Right hindlimb (tissue), 1 donor: ENCODE results near the gene FJX1.
A peak's percentile ranks its signal among the peaks of the same experiment; 100 is the strongest.

Source experiments
- DNase-seq: peaks from one replicate; pipeline ENCODE4 v3.0.0-alpha.2; 2018

FJX1 gene

GRCh38 chr11:35609656-35610055 is 8.6 kb upstream of the FJX1 start:
- no peak for DNase-seq

DNA sequence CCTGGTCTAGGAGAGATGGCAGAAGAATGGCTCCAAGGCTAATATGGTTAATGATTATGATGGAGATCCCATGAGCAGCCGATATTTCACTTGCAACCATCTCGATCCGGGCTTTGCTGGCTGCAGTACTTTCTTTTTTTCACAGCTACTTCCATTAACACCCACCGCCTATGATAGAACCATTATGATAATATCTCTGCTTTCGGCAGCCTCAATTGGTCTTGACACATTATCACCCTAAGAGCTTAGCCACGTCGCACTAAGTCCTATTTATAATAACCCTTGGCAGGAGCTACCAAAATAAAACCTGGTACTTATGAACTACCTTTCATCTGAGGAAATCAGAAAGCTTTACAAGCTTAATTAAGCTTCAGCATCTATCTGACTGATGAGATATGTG is 7.6 kb upstream of the FJX1 start:
- DNase-seq = no peak

- no peak for DNase-seq
Measured at GRCh38 chr11:35611741-35612140, 6.5 kb upstream of the FJX1 start.

- no peak for DNase-seq
Measured at GRCh38 chr11:35614939-35615569, 3.2 kb upstream of the FJX1 start.

DNA sequence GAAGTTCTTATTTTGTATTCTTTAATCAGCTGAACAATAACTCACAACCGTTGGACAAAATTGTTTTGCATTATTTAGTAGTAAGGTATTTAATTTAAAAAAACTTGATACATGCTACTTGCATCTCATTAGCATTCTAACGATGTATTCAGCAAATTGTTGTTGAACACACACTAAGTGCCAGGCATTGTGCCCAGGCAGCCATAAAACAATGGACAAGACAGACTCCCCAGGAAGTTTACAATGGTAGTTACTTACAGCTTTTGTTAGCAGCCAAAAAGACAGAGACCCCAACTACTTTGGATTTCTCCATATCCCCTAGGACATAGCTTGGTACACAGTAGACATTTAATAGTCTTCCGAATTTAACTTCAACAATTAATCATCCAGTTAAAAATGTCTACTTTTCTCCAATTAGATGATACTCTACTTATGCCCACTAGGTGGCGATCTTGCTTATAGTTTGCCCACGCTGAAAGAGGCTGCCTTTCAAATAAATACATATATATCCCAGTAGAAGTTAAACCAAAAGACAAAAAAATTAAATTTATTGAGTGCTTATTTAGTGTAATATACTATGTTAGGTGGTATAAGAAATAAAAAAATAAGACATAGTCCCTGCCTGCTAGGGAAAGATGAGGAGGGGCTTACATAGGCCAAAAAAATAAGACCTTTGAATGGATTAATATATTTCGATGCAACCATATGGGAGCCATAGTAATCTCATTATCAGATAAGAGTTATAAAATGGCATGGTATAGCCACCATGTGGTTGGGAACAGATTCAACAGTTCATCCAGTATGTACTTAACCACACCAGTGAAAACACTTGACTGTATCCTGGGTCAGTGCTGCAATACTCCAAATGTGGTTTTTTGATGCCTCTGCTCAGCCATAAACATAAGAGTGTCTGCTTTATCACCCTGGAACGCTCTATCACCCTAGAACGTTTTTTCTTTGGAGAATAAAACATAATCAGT is 2.0 kb upstream of the FJX1 start:
- no peak for DNase-seq

DNA sequence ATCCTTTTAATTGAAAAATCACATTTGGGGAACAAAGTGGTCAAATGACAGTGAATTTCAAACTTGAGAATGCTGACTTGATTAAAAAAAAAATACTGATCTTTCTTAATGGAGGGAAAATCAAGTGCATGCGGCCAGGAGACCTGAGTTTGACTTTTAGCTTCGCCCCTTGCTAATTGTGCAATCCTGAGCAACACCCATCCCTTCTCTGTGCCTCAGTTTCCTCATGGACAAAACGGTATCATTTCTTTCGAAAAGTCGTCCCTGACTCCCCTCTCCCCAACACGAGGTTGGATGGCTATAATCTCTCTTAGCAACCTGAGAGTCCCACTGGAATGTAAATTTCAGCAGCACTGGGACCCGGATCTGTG is 959 bp upstream of the FJX1 start:
- DNase-seq = no peak

DNA sequence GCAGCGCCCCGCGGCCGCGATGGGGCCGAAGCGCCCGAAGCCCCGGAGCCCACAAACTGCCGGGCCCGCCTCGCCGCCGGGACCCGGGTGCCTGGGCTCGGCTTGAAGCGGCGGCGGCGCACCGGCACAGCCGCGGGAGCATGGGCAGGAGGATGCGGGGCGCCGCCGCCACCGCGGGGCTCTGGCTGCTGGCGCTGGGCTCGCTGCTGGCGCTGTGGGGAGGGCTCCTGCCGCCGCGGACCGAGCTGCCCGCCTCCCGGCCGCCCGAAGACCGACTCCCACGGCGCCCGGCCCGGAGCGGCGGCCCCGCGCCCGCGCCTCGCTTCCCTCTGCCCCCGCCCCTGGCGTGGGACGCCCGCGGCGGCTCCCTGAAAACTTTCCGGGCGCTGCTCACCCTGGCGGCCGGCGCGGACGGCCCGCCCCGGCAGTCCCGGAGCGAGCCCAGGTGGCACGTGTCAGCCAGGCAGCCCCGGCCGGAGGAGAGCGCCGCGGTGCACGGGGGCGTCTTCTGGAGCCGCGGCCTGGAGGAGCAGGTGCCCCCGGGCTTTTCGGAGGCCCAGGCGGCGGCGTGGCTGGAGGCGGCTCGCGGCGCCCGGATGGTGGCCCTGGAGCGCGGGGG is 346 bp downstream of the FJX1 start:
- DNase-seq = peak; percentile 57

GRCh38 chr11:35619116-35619854 is 1.0 kb downstream of the FJX1 start:
- peak; percentile 80 for DNase-seq

DNA sequence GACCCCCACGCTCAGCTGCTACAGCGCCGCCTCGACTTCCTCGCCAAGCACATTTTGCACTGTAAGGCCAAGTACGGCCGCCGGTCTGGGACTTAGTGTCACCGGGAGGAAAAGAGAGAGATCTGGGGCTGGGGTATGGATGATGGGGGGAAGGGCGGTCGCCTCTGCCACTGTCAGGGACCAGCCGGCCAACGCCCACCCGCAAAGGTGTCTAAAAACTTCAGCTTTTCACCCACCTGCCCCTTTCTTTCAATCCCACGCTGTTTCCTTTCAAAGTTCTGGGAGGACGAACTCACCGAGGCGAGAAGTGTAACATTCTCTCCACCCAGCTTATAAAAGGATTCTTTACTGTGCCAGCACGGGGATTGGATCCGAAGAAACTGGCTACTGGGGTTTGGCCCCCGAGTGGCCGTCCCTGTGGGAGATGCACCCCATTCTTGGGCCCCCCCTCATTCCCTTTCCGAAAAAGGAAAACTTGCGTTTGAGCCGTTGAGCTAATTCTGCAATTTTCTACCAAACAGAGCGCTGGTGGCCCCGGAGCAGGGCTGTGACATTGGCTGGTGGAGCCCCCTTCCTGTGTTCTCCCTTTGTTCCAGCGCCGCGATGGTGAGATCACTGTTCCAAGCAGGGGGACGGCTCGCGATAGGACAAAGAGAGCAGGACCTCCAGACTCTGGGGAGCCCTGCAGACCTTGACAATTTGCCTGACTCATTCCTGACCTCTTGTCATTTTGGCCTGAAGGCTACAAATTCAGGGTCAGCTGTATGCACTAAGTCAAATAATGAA is 1.8 kb downstream of the FJX1 start:
- peak; percentile 39 for DNase-seq

- no peak for DNase-seq
Measured at GRCh38 chr11:35620795-35621194, 2.5 kb downstream of the FJX1 start.

DNA sequence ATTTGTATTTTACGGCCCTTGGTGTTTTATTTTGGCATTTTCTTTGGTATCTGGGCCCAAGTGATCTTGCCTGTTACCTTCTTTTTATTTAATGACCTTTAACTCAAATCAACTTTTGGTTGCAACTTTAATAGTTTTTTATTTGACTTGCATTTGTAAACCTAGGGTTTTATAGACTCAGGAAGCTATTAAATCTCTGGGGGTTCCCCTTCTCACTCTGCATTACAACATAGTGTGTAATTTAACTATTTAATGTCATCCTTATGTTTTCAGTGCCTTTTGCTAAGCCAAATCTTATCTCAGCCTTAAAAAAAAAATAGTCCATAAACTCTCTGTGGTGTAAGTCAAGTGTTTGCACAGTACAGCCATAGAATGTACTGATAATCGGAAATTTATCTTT is 3.4 kb downstream of the FJX1 start:
- no peak for DNase-seq

GRCh38 chr11:35622070-35622469 is 3.8 kb downstream of the FJX1 start:
- peak; percentile 25 for DNase-seq

GRCh38 chr11:35623621-35624168 is 5.4 kb downstream of the FJX1 start:
- DNase-seq = no peak

DNA sequence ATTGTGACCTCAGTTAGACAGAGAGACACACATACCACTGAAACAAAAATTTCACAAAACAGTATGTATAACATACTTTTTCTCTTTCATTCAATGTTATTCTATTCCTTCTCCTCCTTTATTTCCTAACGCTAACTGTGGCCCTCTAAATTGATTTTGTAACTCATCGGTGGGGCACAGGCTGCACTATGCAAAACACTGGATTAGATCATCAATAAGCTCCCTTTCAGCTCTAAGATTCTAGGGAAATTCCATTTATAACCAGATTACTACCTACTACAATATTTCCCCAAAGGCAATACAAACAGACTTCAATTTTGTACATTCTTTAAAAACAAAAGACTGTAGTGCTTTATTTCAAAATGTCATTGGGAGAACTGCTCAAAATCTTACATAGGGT is 6.1 kb downstream of the FJX1 start:
- DNase-seq = no peak

- DNase-seq = no peak
Measured at GRCh38 chr11:35624781-35625180, 6.5 kb downstream of the FJX1 start.

DNA sequence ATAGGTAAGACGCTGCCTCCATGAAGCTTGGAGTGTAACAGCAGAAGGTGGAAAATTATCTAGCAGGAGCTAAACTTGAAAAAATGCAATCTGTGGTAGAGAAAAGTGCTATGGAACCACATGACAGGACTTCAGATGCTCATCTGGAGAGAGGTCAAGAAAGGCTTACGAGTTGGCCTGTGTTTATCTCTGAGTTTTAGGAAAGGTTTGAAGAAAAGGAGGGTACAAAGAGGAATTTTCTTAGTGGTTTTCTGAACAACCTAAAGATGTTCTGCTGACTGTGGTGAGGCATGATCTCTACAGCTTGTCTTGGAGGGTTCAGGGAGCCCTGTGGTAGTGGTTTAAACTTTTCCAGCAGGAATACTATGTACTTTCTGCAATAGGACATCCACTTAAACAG is 8.2 kb downstream of the FJX1 start:
- DNase-seq = no peak

- no peak for DNase-seq
Measured at GRCh38 chr11:35629511-35629910, 11.3 kb downstream of the FJX1 start.

DNA sequence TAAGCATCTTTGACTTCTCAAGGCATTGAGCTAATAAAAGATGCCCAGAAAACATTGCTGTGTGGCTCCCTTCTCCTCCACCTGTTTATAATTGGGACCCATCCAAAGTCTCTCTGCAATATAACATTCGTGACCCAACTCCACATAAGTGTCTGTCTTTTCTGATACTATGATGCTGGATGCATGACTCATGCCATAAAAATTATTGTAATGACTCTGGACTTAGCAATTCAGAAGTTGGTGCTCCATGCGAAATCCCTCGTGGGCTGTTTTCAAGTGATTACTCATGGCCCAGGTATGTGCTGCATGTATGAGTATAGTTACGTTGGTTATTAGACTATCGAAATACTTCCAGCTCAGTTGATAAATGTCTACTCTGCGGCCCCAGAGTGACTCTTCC is 11.7 kb downstream of the FJX1 start:
- DNase-seq = no peak

DNA sequence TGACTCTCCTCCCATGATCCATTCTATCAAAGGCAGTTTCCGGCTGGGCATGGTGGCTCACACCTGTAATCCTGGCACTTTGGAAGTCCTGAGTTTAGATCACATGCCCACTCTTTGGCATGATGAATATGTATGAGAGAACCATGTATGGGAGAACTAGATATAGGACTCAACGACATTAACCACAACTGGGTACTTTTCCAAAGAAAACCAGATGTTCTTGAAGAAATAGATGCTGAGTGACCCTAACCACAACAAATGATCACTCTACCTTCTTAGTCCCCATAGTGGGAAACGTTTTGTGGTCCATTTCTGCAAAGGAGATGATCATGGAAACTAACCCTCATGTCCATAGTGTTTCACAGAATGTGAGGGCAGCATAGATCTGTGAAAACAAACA is 13.6 kb downstream of the FJX1 start:
- no peak for DNase-seq

- DNase-seq = no peak
Measured at GRCh38 chr11:35632301-35632700, 14.0 kb downstream of the FJX1 start.

GRCh38 chr11:35633827-35634423 is 15.7 kb downstream of the FJX1 start:
- DNase-seq = no peak

DNA sequence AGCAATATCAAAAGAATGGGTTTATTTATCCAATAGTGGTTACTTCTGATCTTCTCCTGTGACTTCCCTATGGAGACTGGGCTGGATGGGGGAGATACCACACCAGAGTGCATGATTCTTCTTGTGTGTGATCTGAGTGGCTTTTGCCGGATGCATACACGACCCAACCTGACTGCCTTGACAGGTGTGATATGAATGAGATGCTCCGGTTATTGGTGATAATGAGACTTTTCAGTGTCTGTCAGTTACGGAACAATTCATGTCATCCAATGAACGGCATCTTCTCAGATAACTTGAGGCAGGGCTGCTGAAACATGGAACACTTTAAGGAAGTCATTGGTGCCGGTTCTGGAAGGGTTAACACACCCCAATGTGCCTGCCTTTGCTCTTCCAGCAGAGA is 17.7 kb downstream of the FJX1 start:
- no peak for DNase-seq
